ENCODE measurements around the gene HCN4. TPM values are rescaled to one million over a fixed set of nuclear protein-coding genes. Genes with fewer than 3 reads are reported as not detected.

The HCN4 gene
- total and polyA plus RNA-seq, 3 donors from 2014 or later: 9.1 to 17.6 (median 12.6) TPM

DNA sequence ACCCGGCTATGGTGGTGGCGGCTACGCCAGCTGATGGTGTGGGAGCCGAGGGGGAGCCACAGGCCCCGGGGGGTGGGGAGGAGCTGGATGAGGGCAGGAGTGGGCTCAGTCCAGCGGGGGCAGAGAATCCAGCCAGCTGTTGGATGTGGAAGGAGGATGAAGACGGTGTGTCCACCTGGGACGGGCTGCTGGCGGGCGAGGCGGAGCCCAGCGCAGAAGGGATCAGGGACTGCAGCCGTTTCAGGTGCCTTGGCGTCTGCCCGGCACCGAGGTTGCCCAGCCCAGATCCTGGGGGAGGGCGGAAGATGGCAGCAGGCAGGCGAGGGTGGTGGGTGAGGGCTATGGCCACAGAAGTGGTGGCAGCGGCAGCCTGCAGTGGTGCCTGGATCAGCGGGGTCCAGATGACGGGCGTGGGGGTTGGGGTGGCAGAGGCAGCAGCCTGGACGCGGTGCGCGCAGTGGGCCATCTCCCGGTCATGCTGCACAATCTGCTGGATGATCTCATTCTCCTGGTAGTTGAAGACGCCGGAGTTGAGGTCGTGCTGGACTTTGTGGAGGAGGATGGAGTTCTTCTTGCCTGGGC is 45.3 kb downstream of the HCN4 start:
- intact Hi-C loops (cut with DNase I; ENCODE audit: low total_unique reads): no loop called here
- Histone ChIP-seq H3K4me3 (no peak overlapping the region), H3K27ac (no peak overlapping the region), H3K27me3 (no peaks in the 10 kb centered on the region), H3K9me3 (no peaks in the 10 kb centered on the region), H3K4me1 (no peaks in the 10 kb centered on the region), H3K36me3 (ENCODE audit: low read depth, missing control alignments) (no peaks in the 10 kb centered on the region)
- no peak for TF ChIP-seq POLR2A (IDR thresholded peaks at IDR 0.05)
- TF ChIP-seq, protein P1, sequence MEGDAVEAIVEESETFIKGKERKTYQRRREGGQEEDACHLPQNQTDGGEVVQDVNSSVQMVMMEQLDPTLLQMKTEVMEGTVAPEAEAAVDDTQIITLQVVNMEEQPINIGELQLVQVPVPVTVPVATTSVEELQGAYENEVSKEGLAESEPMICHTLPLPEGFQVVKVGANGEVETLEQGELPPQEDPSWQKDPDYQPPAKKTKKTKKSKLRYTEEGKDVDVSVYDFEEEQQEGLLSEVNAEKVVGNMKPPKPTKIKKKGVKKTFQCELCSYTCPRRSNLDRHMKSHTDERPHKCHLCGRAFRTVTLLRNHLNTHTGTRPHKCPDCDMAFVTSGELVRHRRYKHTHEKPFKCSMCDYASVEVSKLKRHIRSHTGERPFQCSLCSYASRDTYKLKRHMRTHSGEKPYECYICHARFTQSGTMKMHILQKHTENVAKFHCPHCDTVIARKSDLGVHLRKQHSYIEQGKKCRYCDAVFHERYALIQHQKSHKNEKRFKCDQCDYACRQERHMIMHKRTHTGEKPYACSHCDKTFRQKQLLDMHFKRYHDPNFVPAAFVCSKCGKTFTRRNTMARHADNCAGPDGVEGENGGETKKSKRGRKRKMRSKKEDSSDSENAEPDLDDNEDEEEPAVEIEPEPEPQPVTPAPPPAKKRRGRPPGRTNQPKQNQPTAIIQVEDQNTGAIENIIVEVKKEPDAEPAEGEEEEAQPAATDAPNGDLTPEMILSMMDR (IDR thresholded peaks at IDR 0.05): no peak
- no peak for DNase-seq
- WGBS, 2 donors: 88 to 95% methylated on average over 28 to 30 of the region's 30 CpGs

DNA sequence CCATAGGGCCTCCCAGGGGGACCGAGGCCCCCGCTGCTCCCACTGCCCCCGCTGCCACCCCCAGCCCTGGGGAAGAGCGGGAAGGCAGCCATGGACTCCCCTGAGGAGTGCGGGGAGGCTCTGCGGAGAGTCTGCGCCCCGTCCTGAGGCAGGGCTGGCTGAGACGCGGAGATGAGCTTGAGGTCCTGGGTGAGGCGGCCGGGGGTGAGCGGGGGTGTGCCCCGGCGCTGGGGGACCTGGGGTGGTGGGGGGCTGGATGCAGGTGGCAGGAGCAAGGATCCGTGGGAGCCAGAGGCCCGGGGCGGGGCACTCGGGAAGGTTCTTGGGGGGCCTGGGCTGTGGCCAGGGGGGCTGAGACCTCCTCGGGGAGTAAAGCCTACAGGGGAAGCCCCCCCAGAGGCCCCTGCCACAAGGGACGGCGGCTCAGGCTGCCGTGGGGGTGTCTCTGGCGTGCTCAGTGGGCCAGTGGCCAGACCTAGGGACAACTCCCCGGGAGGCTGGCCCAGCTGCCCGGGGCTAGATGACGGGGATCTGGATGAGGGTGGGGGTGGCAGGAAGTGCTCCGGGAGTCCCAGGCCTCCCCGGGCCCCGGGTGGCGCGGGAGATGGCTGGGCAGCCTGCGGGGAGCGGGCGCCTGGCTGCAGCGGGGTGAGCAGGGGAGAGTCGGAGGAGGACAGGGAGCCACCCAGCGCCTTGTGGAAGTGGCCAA is 45.9 kb downstream of the HCN4 start:
- intact Hi-C loops (cut with DNase I; ENCODE audit: low total_unique reads): no loop called here
- no peaks in the 10 kb centered on the region for H3K27me3 ChIP-seq
- DNase-seq: no peak
- WGBS, 2 donors: 88 to 89% methylated on average over 21 to 38 of the region's 38 CpGs
- H3K9me3 ChIP-seq: no peaks in the 10 kb centered on the region
- H3K27ac ChIP-seq: no peak overlapping the region
- H3K36me3 ChIP-seq (ENCODE audit: low read depth, missing control alignments): no peaks in the 10 kb centered on the region
- no peaks in the 10 kb centered on the region for H3K4me1 ChIP-seq
- H3K4me3 ChIP-seq: no peak overlapping the region
- TF ChIP-seq, protein P1 (IDR thresholded peaks at IDR 0.05): no peak
- TF ChIP-seq POLR2A (IDR thresholded peaks at IDR 0.05): no peak

DNA sequence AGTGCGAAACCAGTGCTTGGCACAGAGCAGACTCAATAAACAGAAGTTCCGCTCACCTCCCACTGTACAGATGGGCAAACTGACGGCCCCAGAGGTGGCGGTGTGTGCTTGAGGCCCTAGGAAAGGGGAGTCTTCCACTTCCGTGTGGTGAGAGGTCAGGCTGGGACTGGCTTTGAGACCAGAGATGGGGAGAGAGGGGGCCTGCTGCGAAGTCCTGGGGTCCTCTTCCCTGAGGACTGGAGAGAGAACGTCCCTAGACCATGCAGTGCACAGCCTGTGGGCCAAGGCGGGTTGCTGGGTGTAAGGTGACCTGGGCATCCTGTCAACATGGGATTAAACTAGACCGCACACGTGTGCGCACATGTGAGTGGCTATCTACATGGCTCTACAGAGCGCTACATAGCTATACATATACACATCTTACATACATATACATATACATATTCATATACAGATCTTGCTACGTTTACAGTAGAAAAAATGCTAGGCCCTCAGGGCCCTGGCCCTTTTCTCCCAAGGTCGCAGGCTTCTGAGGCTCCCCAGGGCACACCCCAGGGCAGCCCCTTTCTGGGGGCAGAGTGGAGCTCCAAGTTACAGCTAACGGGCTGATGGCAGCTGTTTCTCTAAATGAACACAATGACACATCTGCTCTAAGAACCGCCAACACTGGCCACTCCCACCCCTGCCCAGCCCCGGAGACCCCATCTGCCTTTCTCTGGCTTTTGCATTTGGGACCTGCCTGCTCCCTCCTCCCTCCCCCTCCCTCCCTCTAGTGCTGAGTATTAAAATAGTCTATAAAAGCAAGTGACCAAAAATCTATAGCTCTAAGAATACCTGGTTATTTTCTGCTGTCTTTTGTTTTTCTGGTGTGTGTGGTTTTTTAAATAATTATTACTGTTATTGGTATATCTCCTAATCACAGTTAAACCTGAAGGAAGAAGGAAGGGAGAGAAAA is 47.0 kb downstream of the HCN4 start:
- DNase-seq: no peak
- no peaks in the 10 kb centered on the region for H3K36me3 ChIP-seq (ENCODE audit: low read depth, missing control alignments)
- no peaks in the 10 kb centered on the region for H3K9me3 ChIP-seq
- no peak for TF ChIP-seq POLR2A (IDR thresholded peaks at IDR 0.05)
- TF ChIP-seq, protein P1 (IDR thresholded peaks at IDR 0.05): no peak
- WGBS, 2 donors: 89 to 92% methylated on average over 17 of the region's 17 CpGs
- H3K4me1 ChIP-seq: no peaks in the 10 kb centered on the region
- intact Hi-C loops (cut with DNase I; ENCODE audit: low total_unique reads): no loop called here
- H3K4me3 ChIP-seq: no peak overlapping the region
- no peaks in the 10 kb centered on the region for H3K27me3 ChIP-seq
- H3K27ac ChIP-seq: no peak overlapping the region

DNA sequence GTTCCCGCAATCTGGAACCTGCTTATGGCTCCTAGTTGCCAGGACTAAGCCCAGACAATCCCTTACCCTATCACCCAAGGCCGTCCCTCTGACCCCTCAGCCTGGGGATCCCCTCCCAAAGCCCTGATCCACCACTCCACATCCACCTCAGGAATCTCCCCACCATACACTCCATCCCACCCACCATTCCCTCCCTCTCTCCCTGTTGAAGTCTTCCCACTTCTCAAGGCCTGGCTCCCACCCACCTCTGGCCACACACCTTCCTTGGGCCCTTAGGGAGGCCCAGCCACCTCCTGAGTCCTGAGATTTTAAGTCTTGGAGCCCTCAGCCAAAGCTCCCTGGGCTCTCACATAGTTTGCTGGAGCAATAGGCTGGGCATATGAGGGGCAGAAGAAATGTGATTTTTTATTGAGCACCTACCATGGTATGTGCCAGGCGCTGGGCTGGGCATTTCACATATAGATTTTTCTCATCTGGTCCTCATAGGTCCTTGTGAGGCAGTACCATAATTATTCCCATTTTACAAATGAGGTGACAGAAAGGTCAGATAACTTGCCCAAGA is 48.1 kb downstream of the HCN4 start:
- intact Hi-C loops (cut with DNase I; ENCODE audit: low total_unique reads): no loop called here
- DNase-seq: no peak

More for the DNA sequence above, 48.1 kb downstream of the HCN4 start:
- TF ChIP-seq, protein P1 (IDR thresholded peaks at IDR 0.05): no peak
- TF ChIP-seq POLR2A (IDR thresholded peaks at IDR 0.05): no peak
- WGBS, 2 donors: 96 to 98% methylated on average over 3 of the region's 3 CpGs
- Histone ChIP-seq H3K4me3 (no peak overlapping the region), H3K27ac (no peak overlapping the region), H3K36me3 (ENCODE audit: low read depth, missing control alignments) (no peaks in the 10 kb centered on the region), H3K27me3 (no peaks in the 10 kb centered on the region), H3K4me1 (no peaks in the 10 kb centered on the region), H3K9me3 (no peaks in the 10 kb centered on the region)
